Neural cell (in vitro differentiated cells): Measurements from ENCODE around the gene STX4.

Experiments
- EP300 ChIP-seq: fragments of 450-650 bp; conservative IDR thresholded peaks from 2 replicates; pipeline ENCODE4 v1.6.1; 2014; ENCODE audit warnings: antibody characterized with exemption, mild to moderate bottlenecking, moderate library complexity; ENCODE audit not compliant: poor library complexity, severe bottlenecking
- EZH2 ChIP-seq: fragments of 200-600, 300-800 bp; shearing (Covaris generic), sonication (generic); IDR thresholded peaks from 2 replicates; pipeline ENCODE4 v1.6.1; 2014; ENCODE audit warnings: antibody characterized with exemption, low read length, borderline replicate concordance, mild to moderate bottlenecking; ENCODE audit not compliant: insufficient read depth, poor library complexity, severe bottlenecking
- MXI1 ChIP-seq: fragments of 450-650 bp; conservative IDR thresholded peaks from 2 replicates; pipeline ENCODE4 v1.6.1; 2014; ENCODE audit warnings: antibody characterized with exemption, mild to moderate bottlenecking; ENCODE audit not compliant: poor library complexity, severe bottlenecking
- POLR2AphosphoS5 ChIP-seq: IDR thresholded peaks from 2 replicates; pipeline ENCODE4 v1.6.1; 2012
- RAD21 ChIP-seq: fragments of 450-650 bp; conservative IDR thresholded peaks from 2 replicates; pipeline ENCODE4 v1.6.1; 2014; ENCODE audit warnings: antibody characterized with exemption, mild to moderate bottlenecking, moderate library complexity
- SMC3 ChIP-seq: fragments of 450-650 bp; conservative IDR thresholded peaks from 2 replicates; pipeline ENCODE4 v1.6.1; 2014; ENCODE audit warnings: antibody characterized with exemption, mild to moderate bottlenecking, moderate library complexity; ENCODE audit not compliant: poor library complexity
- TAF1 ChIP-seq: IDR thresholded peaks from 2 replicates; pipeline ENCODE4 v1.6.1; 2012; ENCODE audit warnings: low read depth
- TF ChIP-seq, protein P1 (sequence below): IDR thresholded peaks from 2 replicates; pipeline ENCODE4 v1.6.1; 2012; ENCODE audit warnings: borderline replicate concordance
- TF ChIP-seq, protein P2 (sequence below): fragments of 450-650 bp; IDR thresholded peaks from 2 replicates; pipeline ENCODE4 v1.5.1; 2014; ENCODE audit warnings: antibody characterized with exemption, mild to moderate bottlenecking, moderate library complexity; ENCODE audit not compliant: poor library complexity, severe bottlenecking

DNA sequence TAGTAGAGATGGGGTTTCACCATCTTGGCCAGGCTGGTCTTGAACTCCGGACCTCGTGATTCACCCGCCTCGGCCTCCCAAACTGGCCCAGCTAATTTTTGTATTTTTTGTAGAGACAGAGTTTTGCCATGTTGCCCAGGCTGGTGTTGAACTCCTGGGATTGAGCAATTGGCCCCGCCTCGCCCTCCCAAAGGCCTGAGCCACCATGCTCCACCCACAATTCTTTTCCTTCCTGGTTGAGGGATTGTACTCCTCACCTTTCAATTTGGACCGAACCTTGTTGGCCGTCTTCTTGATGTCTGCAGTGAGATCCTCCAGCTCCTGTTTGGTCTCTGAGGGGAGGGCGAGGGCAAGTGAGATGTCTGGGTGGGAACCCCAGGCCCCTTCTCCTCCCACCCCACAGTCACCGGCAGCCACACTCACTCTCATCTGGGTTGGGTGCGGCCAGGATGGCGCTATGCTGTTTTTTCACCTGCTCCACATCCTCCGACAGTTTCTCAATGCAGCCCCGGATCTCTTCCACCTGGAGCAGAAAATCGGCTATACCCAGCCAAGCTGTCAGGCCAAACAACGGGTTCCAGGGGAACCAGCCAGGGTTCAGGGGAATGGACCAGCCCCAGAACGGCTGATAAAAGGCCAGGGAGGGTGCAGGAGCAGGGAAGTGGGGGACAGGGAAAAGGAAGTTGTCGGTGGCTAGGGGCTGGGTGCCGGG lies 32.5 kb upstream of the STX4 start:
- TF ChIP-seq, protein P1, sequence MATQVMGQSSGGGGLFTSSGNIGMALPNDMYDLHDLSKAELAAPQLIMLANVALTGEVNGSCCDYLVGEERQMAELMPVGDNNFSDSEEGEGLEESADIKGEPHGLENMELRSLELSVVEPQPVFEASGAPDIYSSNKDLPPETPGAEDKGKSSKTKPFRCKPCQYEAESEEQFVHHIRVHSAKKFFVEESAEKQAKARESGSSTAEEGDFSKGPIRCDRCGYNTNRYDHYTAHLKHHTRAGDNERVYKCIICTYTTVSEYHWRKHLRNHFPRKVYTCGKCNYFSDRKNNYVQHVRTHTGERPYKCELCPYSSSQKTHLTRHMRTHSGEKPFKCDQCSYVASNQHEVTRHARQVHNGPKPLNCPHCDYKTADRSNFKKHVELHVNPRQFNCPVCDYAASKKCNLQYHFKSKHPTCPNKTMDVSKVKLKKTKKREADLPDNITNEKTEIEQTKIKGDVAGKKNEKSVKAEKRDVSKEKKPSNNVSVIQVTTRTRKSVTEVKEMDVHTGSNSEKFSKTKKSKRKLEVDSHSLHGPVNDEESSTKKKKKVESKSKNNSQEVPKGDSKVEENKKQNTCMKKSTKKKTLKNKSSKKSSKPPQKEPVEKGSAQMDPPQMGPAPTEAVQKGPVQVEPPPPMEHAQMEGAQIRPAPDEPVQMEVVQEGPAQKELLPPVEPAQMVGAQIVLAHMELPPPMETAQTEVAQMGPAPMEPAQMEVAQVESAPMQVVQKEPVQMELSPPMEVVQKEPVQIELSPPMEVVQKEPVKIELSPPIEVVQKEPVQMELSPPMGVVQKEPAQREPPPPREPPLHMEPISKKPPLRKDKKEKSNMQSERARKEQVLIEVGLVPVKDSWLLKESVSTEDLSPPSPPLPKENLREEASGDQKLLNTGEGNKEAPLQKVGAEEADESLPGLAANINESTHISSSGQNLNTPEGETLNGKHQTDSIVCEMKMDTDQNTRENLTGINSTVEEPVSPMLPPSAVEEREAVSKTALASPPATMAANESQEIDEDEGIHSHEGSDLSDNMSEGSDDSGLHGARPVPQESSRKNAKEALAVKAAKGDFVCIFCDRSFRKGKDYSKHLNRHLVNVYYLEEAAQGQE: no peak
- TF ChIP-seq, protein P2, sequence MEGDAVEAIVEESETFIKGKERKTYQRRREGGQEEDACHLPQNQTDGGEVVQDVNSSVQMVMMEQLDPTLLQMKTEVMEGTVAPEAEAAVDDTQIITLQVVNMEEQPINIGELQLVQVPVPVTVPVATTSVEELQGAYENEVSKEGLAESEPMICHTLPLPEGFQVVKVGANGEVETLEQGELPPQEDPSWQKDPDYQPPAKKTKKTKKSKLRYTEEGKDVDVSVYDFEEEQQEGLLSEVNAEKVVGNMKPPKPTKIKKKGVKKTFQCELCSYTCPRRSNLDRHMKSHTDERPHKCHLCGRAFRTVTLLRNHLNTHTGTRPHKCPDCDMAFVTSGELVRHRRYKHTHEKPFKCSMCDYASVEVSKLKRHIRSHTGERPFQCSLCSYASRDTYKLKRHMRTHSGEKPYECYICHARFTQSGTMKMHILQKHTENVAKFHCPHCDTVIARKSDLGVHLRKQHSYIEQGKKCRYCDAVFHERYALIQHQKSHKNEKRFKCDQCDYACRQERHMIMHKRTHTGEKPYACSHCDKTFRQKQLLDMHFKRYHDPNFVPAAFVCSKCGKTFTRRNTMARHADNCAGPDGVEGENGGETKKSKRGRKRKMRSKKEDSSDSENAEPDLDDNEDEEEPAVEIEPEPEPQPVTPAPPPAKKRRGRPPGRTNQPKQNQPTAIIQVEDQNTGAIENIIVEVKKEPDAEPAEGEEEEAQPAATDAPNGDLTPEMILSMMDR: no peak
- TF ChIP-seq SMC3 (no peak), POLR2AphosphoS5 (no peak), EP300 (no peak), MXI1 (no peak), EZH2 (no peak), TAF1 (no peak), RAD21 (no peak)
